GM12878 (cell line): ENCODE results near the gene PLEKHM2.

Source experiments
- BHLHE40 ChIP-seq, 2 experiments: fragments of 450-650 bp in 1 of 2; IDR thresholded peaks; 2 replicates each; pipeline ENCODE4 v1.6.1; 2011 to 2017; ENCODE audit warnings: low read depth in 2 of 2, borderline replicate concordance in 1 of 2, improper control_type of control experiment in 1 of 2, low read length in 1 of 2, mild to moderate bottlenecking in 1 of 2
- CREB1 ChIP-seq: IDR thresholded peaks from 2 replicates; pipeline ENCODE4 v1.6.1; 2012; ENCODE audit warnings: low read depth, mild to moderate bottlenecking, inconsistent platforms
- CTCF ChIP-seq, 3 experiments: IDR thresholded peaks in 2 of 3; conservative IDR thresholded peaks in 1 of 3; 2 replicates each; pipeline ENCODE4 v1.5.1; 2011; ENCODE audit warnings: low read depth in 3 of 3, low read length in 3 of 3, mild to moderate bottlenecking in 3 of 3, control low read depth in 2 of 3, moderate library complexity in 2 of 3, inconsistent platforms in 1 of 3, mixed read lengths in 1 of 3; ENCODE audit not compliant: control insufficient read depth in 2 of 3, insufficient read depth in 1 of 3; ENCODE audit errors: extremely low read depth in 1 of 3
- EZH2 ChIP-seq: IDR thresholded peaks from 2 replicates; pipeline ENCODE4 v1.6.1; 2012; ENCODE audit warnings: low read depth, mild to moderate bottlenecking, control low read depth, inconsistent platforms, low read length, borderline replicate concordance; ENCODE audit not compliant: control insufficient read depth
- RAD21 ChIP-seq: IDR thresholded peaks from 2 replicates; pipeline ENCODE4 v1.6.1; 2011; ENCODE audit warnings: mild to moderate bottlenecking, low read depth, low read length, moderate library complexity; ENCODE audit not compliant: insufficient read depth
- SMC3 ChIP-seq: IDR thresholded peaks from 2 replicates; pipeline ENCODE4 v1.6.1; 2011; ENCODE audit warnings: low read length, improper control_type of control experiment, borderline replicate concordance
- TF ChIP-seq, protein P1 (sequence below): IDR thresholded peaks from 2 replicates; pipeline ENCODE4 v1.6.1; 2011; ENCODE audit warnings: low read depth, low read length, improper control_type of control experiment, borderline replicate concordance
- TF ChIP-seq, protein P2 (sequence below): fragments of 450-650 bp; formaldehyde crosslinking; IDR thresholded peaks from 2 replicates; pipeline ENCODE4 v1.5.0; 2022; ENCODE audit warnings: mild to moderate bottlenecking, missing genetic modification characterization
- TF ChIP-seq, protein P3 (sequence below): fragments of 150-350 bp; IDR thresholded peaks from 2 replicates; pipeline ENCODE4 v1.6.1; 2014; ENCODE audit warnings: mild to moderate bottlenecking, low read depth, low read length
- TF ChIP-seq, protein P4 (sequence below): fragments of 450-650 bp; IDR thresholded peaks from 2 replicates; pipeline ENCODE4 v1.6.1; 2017; ENCODE audit warnings: mild to moderate bottlenecking
- TF ChIP-seq, protein P5 (sequence below): IDR thresholded peaks from 2 replicates; pipeline ENCODE4 v1.6.1; 2011; ENCODE audit warnings: low read depth, mild to moderate bottlenecking, low read length, moderate library complexity, borderline replicate concordance; ENCODE audit errors: extremely low read depth

GRCh38 chr1:15722836-15723532, 38.9 kb downstream of the PLEKHM2 start:
- TF ChIP-seq, protein P1, sequence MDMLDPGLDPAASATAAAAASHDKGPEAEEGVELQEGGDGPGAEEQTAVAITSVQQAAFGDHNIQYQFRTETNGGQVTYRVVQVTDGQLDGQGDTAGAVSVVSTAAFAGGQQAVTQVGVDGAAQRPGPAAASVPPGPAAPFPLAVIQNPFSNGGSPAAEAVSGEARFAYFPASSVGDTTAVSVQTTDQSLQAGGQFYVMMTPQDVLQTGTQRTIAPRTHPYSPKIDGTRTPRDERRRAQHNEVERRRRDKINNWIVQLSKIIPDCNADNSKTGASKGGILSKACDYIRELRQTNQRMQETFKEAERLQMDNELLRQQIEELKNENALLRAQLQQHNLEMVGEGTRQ, result no peak
- TF ChIP-seq CTCF (IDR thresholded peaks at IDR 0.05 in 2 of 3, conservative IDR thresholded peaks at IDR 0.05 in 1 of 3; ENCODE audit: control insufficient read depth in 2 of 3, extremely low read depth in 1 of 3, insufficient read depth in 1 of 3, low read depth in 3 of 3, low read length in 3 of 3) (no peak), SMC3 (no peak), EZH2 (no peak), CREB1 (no peak), RAD21 (no peak), BHLHE40 (IDR thresholded peaks at IDR 0.05; ENCODE audit: borderline replicate concordance in 1 of 2, low read depth in 2 of 2, low read length in 1 of 2) (no peak)
- TF ChIP-seq, protein P2, sequence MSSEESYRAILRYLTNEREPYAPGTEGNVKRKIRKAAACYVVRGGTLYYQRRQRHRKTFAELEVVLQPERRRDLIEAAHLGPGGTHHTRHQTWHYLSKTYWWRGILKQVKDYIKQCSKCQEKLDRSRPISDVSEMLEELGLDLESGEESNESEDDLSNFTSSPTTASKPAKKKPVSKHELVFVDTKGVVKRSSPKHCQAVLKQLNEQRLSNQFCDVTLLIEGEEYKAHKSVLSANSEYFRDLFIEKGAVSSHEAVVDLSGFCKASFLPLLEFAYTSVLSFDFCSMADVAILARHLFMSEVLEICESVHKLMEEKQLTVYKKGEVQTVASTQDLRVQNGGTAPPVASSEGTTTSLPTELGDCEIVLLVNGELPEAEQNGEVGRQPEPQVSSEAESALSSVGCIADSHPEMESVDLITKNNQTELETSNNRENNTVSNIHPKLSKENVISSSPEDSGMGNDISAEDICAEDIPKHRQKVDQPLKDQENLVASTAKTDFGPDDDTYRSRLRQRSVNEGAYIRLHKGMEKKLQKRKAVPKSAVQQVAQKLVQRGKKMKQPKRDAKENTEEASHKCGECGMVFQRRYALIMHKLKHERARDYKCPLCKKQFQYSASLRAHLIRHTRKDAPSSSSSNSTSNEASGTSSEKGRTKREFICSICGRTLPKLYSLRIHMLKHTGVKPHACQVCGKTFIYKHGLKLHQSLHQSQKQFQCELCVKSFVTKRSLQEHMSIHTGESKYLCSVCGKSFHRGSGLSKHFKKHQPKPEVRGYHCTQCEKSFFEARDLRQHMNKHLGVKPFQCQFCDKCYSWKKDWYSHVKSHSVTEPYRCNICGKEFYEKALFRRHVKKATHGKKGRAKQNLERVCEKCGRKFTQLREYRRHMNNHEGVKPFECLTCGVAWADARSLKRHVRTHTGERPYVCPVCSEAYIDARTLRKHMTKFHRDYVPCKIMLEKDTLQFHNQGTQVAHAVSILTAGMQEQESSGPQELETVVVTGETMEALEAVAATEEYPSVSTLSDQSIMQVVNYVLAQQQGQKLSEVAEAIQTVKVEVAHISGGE (CRISPR knock-in tag), result no peak
- TF ChIP-seq, protein P3, sequence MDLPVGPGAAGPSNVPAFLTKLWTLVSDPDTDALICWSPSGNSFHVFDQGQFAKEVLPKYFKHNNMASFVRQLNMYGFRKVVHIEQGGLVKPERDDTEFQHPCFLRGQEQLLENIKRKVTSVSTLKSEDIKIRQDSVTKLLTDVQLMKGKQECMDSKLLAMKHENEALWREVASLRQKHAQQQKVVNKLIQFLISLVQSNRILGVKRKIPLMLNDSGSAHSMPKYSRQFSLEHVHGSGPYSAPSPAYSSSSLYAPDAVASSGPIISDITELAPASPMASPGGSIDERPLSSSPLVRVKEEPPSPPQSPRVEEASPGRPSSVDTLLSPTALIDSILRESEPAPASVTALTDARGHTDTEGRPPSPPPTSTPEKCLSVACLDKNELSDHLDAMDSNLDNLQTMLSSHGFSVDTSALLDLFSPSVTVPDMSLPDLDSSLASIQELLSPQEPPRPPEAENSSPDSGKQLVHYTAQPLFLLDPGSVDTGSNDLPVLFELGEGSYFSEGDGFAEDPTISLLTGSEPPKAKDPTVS, result no peak
- TF ChIP-seq, protein P4, sequence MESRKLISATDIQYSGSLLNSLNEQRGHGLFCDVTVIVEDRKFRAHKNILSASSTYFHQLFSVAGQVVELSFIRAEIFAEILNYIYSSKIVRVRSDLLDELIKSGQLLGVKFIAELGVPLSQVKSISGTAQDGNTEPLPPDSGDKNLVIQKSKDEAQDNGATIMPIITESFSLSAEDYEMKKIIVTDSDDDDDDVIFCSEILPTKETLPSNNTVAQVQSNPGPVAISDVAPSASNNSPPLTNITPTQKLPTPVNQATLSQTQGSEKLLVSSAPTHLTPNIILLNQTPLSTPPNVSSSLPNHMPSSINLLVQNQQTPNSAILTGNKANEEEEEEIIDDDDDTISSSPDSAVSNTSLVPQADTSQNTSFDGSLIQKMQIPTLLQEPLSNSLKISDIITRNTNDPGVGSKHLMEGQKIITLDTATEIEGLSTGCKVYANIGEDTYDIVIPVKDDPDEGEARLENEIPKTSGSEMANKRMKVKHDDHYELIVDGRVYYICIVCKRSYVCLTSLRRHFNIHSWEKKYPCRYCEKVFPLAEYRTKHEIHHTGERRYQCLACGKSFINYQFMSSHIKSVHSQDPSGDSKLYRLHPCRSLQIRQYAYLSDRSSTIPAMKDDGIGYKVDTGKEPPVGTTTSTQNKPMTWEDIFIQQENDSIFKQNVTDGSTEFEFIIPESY, result no peak
- TF ChIP-seq, protein P5, sequence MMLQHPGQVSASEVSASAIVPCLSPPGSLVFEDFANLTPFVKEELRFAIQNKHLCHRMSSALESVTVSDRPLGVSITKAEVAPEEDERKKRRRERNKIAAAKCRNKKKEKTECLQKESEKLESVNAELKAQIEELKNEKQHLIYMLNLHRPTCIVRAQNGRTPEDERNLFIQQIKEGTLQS, result no peak
